ENCODE results near the gene KIF26A.
"Not testable (repeated sequence)": the region's sequence is repeated elsewhere in the genome, so short reads cannot be mapped to it uniquely, and the experiment has no call there.

The KIF26A gene

GRCh38 chr14:104196461-104197140 is 58.2 kb downstream of the KIF26A start:
- DNase-seq: peak; percentile 46

- DNase-seq: no peak
These were observed 59.3 kb downstream of the KIF26A start for GRCh38 chr14:104197449-104198247.

GRCh38 chr14:104199266-104199895 is 61.0 kb downstream of the KIF26A start:
- no peak for DNase-seq

GRCh38 chr14:104200106-104200505 is 61.7 kb downstream of the KIF26A start:
- no peak for DNase-seq

- no peak for DNase-seq
These were observed 62.2 kb downstream of the KIF26A start for GRCh38 chr14:104200591-104200990.

GRCh38 chr14:104201063-104201462 is 62.7 kb downstream of the KIF26A start:
- DNase-seq: peak; percentile 46

- no peak for DNase-seq
These were observed 63.1 kb downstream of the KIF26A start for GRCh38 chr14:104201496-104201895.

GRCh38 chr14:104202259-104203070 is 64.1 kb downstream of the KIF26A start:
- peak; percentile 95 for DNase-seq

GRCh38 chr14:104203071-104203425 is 64.7 kb downstream of the KIF26A start:
- no peak for DNase-seq

- no peak for DNase-seq
These were observed 66.3 kb downstream of the KIF26A start for GRCh38 chr14:104204660-104205149.

- no peak for DNase-seq
These were observed 67.4 kb downstream of the KIF26A start for GRCh38 chr14:104205781-104206180.

GRCh38 chr14:104206281-104206904 is 68.0 kb downstream of the KIF26A start:
- peak; percentile 68 for DNase-seq

- no peak for DNase-seq
These were observed 69.0 kb downstream of the KIF26A start for GRCh38 chr14:104207142-104208014.

- DNase-seq: not testable (repeated sequence)
These were observed 69.6 kb downstream of the KIF26A start for GRCh38 chr14:104208015-104208295.

GRCh38 chr14:104208331-104208730 is 69.9 kb downstream of the KIF26A start:
- not testable (repeated sequence) for DNase-seq

GRCh38 chr14:104209071-104209470 is 70.7 kb downstream of the KIF26A start:
- DNase-seq: not testable (repeated sequence)

GRCh38 chr14:104209985-104210816 is 71.8 kb downstream of the KIF26A start:
- no peak for DNase-seq

GRCh38 chr14:104210817-104211195 is 72.4 kb downstream of the KIF26A start:
- DNase-seq: no peak

GRCh38 chr14:104211215-104211614 is 72.8 kb downstream of the KIF26A start:
- DNase-seq: no peak

GRCh38 chr14:104211741-104212140 is 73.4 kb downstream of the KIF26A start:
- no peak for DNase-seq
